HG03565 (cell line): ENCODE data around the gene TPRA1.
A peak's percentile ranks its signal among the peaks of the same experiment; 100 is the strongest.

Experiments
- ATAC-seq: cut with Tn5 transposase; IDR thresholded peaks from one replicate; pipeline ENCODE4 v1.9.1; 2021; ENCODE audit warnings: mild to moderate bottlenecking, moderate library complexity; ENCODE audit not compliant: unreplicated experiment

Gene TPRA1

DNA sequence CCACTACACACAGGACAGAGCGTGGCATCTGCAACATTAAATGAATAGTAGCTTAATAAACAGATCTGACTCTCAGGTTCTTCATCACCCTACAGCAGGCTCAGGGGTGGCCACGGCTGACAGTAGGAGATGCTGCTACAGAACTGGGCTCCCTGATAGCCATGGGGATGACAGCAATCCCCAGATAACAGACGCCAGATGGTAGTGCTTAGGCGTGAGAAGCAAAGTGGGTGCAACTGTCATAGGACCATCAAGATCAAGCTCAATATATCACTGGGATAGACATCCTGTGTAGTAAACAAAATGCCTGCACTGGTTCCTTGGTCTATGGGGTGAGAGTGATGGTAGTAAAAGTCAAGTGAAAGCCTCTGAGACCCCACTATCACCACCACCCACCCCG lies 2.6 kb upstream of the TPRA1 start:
- ATAC-seq, result no peak

DNA sequence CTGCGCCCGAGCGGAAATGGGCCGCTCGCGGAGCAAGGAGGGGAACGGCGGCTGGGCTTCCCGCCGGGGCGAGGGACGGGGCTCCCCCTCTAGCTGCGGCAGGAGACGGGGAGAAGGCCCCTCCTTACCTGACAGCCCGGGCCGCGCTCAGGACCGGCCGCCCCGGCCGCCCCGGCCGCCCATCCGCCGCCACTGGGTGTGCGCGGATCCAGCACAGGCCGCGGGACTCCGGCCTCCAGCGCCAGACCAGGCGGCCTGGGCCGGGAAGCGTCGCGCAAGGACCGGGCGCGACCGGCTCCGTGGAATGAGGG lies 296 bp downstream of the TPRA1 start:
- peak; percentile 19 for ATAC-seq

DNA sequence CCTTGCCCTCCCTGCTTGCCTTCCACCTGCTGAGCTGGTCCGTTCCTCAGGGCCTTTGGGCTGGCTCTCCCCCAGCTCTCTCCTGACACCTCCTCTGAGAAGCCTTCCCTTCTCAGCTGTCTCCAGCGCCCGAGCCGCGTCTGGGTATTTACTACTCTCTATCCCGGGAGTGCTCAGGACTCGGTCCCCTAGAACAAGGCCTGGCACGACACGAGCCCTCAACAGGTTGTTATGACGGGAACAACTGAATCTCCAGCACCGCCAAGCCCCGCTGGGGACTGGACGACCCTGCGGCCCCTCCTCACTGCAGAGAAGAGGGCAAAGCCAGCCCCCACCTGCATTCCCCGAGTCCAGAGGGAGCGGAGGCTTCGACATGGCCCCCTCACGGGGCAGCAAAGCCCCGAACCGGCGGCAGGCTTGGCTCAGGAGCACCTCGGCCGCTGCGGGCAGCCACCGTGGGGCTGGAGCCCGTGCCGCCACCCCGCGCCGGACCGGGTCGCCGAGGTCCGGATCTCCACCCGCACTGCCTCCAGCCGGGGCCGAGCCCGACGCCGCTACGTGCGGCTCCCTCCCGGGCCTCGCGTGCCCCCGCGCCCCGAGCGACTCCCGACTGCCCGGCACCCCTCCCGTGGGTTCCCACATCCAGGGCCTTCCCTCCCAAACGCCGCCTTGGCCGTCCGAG lies 792 bp downstream of the TPRA1 start:
- no peak for ATAC-seq

DNA sequence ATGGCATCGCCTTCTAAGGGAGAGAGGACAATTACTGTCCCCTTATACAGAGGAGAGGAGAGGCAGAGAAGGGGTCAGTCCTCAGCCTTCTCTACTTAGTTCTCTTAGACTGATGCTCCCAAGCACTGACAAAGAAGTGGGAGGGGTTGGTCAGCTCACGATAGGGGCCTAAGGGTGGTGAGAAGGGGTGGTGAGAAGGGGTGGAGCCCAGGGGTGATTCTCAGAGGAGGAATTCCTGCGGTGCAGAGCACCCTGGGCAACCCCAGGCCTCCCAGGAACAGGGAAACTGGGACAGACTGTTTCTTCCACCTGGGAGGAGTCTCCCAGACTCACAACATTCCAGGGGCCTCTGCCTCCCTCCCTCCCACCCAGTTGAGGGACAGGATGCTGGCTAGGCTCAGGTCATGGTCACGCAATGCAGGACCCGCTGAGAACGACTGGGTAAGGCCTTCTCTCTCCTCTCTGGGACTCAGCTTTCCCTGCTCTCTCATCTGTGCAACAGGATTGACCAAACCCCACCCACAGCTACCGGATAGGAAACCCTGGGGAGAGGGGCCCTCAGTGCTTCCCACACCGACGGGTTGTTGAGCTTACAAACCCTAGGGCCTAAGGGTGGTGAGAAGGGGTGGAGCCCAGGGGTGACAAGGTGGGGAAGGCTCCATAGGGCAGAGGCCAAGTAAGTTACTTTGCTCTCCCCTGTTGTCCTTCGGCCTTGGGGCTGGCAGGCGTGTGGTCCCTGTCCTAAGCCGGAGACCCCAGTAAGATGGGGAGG lies 1.5 kb downstream of the TPRA1 start:
- ATAC-seq, result no peak

DNA sequence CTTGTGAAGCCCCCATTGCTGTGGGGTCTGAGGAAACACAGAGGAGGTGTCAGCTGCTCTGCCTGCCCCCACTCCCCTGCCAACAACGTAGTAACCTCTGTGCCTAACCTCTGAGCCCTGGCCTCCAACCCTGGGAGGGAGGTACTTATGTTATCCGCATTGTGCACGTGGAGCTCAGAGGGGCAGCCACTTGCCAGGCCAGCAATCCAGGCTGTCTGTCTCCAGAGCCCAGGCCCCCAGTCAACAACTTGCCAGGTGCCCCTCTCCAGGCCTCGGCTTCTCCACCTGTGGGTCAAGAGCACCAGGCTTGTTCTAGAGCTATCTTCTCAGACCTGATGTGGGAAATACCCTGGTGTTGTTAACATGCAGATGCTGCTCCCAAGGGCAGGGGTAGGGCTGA lies 2.7 kb downstream of the TPRA1 start:
- ATAC-seq, result no peak

DNA sequence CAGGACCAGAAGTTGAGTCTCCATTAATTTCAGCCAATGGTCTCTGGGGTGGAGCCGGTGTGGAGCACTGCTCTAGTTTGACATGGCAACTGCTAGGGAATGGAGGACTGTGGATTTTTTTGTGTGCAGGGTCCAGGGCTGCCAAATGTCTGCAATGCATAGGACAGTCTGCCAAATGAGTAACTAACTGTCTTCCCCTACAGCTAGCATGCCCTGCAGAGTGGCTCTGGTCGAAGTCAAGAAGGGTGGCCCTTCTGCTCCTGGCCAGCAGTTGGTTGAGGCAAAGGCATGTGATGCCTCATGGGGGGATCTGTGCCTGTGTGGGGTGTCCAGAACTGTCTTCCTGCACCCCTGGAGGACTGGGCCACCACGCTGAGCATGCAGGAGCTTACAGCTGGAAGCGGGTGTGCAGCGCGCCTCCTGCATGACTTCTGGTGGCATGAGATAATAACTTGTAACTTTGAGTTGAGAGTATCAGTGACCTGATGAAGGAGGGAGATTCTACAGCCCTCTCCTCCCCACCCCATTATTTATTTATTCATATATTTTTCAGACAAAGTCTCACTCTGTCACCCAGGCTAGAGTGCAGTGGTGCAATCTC lies 4.6 kb downstream of the TPRA1 start:
- no peak for ATAC-seq

DNA sequence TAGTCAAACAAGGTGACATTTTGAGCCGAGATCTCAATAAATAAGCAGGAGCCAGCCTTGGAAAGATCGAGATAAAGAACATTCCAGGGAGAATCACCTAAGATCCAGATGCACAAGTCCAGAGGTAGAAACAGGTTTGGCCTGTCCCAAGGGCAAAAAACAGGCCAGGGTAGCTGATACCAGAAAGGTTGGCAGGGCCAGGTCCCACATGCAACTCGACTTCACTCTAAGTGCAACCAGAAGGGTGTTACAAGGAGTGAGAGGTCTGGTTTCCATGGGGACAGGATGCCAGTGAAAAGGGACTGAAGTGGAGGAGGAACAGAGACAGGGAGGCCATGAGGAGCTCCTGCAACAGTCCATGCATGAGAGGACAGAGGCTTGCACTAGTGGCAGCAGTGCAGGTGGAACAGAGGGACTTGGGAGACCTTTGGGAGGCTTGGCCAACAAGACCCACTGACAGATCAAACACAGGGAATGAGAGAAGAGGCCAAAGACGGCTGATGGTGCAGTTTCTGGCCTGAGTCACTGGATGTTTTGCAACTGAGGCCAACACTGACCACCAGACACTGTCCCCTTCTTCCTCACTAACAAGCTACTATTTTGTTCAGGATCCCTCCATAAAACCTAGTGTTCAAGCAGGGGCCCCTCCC lies 5.2 kb downstream of the TPRA1 start:
- no peak for ATAC-seq

DNA sequence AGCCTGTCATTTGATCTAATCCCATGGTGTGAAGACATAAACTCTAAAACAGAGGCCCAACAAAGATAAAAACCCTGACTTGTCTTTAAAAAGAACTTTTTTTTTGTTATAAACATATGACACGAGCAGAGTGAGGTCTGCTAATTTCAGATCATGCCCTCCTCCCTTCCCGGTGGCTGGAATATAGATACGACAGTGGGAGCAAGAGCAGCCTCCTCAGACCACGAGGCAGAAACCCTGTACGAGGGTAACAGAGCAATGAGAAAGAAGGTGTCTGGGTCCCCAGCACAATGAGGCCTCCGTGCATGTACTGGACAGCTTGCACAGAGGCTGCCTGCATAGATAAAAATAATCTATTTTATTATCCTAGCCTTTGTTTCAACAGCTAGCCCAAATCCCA lies 5.8 kb downstream of the TPRA1 start:
- ATAC-seq, result no peak

DNA sequence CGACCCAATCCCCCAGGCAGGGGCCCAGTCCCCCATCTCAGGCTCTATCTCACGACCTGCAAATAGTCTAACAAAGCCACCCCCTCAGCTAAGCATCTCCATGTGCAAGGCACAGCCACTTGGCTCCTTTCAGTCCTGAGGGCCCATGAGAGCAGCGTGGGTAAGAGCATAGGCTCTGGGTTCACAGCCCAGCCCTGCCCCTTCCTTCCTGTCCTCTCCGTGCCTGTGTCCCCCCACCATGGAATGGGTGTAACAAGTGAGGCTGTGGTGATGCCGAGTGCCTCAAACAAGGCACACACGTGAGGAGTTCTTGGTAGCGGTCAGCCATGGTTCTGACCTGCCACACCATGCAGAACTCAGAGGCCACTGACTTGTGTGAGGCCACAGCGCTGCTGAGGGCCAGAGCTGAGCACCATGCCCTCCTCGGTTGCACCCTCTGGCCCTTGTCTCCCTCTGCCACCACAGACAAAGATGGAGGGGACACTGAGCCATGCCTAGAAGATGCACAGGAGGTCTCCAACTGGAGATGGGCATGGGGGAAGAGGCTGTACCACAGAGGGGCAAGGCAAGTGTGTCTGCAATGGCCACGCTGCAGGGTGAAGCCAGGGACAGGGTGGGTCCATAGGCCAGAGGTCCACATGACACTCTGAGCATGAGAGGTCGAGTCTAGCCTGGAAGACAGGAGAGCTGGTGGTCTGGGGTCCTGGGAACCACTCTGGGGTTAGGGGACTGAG lies 10.0 kb downstream of the TPRA1 start:
- no peak for ATAC-seq

DNA sequence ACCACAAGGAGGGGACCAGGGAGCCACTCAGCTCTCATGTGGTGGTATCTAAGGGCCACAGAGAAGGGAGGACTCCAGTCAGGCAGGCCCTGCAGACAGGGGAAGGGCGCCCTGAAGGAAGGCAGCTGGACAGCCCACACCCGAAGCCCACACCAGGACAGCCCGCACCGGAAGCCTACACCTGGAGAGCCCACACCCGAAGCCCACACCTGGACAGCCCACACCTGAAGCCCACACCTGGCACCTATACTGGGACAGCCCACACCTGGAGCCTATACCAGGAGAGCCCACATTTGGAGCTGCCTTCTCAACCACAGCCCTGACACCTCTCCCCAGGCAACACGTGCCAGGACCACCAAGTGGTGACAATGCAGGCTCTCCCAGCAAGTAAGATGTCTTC lies 11.7 kb downstream of the TPRA1 start:
- ATAC-seq, result no peak

DNA sequence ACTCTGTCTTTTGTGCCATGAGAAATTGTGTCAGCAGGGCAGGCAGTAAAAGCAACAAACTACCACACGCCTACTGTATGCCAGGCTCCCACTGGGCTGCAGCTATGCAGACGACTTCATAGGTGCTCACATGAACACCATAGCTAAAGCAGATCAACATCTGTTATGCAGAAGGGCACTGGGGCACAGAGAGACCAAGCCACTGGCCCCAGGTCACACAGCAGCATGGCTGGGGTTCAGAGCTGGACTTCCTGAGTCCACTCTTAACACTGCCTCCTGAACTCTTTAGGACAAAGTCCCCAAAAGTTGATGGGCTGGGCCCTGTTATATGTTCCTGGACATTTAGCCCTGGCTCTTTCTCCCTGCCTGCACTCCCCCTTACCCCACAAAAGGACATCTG lies 12.4 kb downstream of the TPRA1 start:
- no peak for ATAC-seq

DNA sequence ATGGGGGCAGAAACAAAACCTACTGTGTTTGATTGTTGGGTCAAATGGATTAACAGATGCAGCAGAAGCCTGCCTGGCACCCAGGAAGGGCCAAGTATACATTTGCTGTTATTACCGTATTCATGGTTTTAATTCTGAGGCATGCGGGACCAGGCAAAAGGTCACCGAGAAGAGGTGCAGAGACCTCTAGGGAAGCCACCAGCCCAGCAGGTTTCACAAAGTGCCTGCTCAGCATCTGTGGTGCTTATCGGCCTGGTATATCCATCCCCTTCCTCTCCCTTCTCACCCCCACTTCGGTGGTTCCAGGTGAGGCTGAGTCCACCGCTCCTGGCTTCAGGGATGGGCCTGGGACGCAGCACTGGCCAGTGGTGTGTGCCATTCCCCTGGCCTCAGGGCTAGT lies 13.1 kb downstream of the TPRA1 start:
- no peak for ATAC-seq

DNA sequence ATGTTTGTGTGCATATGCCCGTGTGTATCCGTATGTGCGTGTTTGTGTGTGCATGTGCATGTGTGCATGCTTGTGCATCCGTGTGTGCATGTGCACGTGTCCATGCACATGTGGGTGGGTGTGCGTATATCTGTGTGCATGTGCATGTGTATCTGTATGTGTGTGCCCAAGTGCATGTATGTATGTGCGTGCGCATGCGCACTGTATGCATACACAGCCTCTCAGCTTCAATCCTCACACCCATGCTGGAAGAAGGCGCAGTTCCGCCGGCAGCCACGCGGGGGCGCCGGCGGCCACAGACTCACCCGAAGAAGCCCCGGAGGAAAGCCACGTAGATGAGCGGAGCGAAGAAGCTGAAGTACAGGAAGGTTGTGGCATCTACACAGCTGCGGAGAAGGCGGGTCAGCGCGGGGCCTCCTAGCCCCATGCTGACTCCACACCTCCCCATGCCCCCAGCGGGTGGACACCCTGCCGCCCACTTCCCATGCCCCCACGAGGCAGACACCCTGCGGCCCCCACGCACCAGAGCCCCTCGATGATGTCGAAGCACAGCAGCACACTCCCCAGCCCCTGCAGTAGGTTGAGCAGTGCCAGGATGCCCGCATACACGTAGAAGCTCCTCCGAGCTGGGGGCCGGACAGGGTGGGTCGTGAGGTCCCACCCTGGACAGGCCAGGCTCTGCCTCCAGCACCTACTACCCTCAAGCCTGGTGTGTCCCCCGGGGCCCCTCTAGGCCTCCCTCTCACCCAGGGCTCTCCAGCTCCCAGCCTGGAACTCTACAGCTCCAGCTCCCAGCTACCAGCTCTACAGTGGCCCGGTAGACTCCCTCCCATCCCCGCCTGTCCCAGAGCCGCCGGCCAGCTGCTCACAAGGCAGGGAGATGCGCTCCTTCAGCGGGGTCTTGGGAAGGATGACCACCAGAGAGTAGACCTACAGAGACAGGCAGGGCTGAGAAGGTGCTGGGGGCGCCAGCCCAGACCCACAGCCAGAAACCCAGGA lies 15.4 kb downstream of the TPRA1 start:
- peak; percentile 84 for ATAC-seq

DNA sequence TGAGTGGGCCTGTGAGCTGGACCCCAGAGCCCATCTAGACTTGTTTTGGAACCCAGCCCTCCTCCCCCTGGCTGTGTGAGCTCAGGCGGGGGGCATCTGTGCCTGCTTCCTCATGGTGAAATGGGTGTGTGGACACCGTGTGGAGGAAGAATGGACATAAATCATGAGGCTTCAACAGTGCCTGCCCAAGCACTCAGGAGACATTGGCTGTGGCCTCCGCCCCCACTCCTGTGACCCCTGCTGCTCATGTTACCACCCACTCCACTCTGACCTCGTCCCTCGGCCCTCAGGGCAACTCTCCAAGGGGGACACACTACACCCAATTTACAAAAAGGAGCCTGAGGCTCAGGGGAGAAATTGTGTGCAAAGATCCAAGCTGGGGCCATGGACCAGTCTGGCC lies 16.6 kb downstream of the TPRA1 start:
- no peak for ATAC-seq

DNA sequence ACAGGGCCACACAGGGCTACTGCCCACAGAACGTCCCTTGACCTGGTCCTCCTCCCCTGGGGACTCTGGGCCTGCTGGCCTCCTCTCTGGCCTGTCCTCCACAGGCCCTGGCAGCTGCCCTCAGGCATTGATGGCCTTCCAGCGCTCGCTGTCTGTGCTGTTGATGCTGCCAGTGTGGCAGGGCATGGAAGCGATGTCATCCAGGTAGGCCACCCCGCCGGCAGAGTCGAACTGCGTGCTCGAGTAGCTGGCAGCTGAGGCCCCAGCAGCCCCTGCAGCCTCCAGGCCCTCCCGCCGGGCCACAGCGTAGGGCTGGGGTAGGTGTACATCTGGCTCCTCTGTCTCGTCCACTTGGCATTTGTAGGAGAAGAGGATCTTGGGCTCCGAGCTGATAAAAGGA lies 17.1 kb downstream of the TPRA1 start:
- no peak for ATAC-seq

DNA sequence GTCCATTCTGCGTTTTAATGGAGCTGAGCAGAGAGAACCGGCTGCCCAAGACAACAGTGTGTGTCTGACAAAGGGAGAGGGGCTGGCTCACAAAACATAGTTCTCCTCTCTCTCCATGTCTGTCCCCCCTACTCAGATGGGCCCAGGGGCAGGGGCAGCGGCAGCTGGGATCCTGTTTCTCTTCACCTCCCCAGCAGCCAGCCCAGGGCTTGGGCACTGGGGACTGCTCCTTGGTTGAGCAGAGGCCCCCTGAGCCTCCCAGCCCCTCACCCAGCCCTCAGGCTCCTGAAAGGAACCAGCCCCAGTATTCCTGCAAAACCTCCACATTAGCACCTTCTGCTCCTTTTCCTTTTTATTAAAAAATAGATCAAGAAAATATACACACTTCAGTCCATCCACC lies 17.8 kb downstream of the TPRA1 start:
- no peak for ATAC-seq

DNA sequence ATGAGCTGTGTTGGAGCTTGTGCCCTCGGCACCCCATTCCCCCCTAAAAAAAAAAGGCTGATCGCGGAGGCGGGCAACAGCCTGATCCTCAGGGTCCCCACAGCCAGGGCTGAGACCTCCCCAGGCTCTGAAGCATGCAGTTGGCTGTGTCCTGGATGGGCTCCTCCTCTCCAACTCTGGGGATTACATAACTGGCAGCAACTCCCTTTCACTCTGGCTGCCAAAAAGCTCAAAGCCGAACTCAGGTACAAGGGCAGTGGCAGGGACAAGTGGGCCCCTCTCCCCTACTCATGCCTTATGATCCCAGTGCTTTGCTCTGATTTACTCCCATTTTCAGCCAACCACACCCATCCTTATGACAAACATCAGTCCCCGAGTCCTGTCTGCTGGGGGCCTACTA lies 18.3 kb downstream of the TPRA1 start:
- no peak for ATAC-seq

DNA sequence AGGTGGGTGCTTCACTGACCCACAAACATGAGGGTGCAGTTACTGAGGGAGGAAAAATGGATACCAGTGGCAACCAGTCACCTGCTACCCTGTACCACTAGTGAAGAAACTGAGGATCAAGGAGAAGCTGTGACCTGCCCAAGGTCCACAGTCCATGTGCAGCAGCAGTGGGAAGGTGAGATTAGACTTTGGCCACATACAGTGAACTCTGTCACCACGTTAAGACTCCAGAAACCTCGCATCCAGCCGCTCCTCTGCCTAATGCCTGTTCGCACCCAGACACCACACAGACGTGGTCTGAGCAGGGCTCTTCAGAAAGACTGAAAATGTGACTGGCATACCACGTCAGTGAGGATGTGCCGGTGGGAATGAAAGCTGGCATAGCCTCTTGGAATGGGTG lies 20.0 kb downstream of the TPRA1 start:
- ATAC-seq, result no peak

DNA sequence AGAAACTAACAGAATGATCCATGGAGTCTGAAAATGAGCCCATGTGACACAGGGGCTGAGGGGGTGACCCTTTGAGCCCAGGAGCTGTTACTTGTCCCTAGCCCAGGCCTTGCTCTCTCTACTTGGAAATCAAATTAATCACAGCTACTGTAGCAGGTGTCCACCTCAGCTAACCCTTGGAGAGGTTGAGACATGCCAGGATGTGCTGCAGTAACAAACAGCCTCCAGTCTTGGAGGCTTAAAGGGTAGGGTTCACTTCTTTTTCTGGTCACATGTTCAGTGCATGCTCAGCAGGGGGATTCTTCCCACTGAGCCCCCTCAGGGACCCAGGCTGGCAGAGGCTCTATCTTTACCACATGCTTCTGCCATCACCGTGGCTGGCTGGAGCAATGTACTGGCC lies 21.4 kb downstream of the TPRA1 start:
- no peak for ATAC-seq

DNA sequence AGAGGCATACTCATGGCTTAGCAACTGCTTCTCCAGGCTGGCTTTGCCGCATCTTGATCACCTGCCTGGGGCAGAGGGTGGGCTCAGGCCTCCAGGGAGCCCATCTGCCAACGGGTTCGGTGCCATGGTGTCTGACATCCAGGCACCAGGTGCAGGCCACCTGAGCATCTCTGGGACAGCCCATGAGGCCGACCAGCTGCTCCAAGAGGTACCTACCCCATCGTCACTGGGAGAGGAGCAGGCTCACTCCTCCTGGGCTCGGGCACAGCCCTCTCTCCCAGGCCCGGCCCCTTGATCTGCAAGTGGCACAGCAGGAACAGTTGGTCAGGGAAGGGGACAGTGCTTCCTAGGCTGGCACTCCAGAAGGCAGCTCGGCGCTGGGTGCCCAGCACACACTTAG lies 21.9 kb downstream of the TPRA1 start:
- ATAC-seq, result no peak
